T follicular helper cell (primary cell): ENCODE data around the gene HSH2D.
A peak's percentile ranks its signal among the peaks of the same experiment; 100 is the strongest.
"Not testable (repeated sequence)": the region's sequence is repeated elsewhere in the genome, so short reads cannot be mapped to it uniquely, and the experiment has no call there.

Experiments used
- DNase-seq: peaks from one replicate; pipeline ENCODE4 v3.0.0-alpha.2; 2020; ENCODE audit warnings: low read depth

HSH2D gene

DNA sequence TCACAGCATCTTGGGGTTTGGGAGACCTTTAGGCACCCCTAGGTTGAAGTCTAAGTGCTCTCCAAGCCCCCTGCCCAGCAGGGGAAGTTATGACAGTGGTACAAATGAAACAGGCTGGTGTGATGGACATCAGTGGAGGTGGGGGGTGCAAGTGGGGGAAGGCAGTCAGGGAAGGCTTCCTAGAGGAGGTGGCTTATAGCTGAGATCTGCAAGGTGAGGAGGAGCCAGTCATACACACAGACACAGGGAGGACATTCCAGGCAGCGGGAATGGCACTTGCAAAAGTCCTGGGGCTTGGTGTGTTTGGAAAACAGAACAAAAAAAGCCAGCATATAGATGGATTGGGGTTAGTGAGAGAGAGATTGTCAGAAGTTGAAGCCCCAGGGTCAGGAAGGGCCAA is 11.6 kb downstream of the HSH2D start:
- DNase-seq: no peak

DNA sequence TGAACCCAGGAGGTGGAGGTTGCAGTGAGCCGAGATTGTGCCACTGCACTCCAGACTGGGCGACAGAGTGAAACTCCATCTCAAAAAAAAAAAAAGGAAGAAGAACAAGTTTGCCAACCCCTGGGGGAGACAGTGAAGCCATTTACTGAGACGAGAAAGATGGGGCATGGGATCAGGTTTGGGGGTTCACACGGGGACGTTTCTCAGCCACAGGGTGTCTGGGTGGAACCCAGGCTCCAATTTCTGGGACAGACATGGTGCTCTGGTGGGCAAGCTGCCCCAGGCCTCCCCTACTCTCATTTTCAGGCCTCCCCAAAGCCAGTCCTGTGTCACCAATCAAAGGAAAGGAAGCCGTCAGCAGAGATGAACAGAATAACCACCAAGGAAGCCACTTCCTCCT is 13.4 kb downstream of the HSH2D start:
- no peak for DNase-seq

DNA sequence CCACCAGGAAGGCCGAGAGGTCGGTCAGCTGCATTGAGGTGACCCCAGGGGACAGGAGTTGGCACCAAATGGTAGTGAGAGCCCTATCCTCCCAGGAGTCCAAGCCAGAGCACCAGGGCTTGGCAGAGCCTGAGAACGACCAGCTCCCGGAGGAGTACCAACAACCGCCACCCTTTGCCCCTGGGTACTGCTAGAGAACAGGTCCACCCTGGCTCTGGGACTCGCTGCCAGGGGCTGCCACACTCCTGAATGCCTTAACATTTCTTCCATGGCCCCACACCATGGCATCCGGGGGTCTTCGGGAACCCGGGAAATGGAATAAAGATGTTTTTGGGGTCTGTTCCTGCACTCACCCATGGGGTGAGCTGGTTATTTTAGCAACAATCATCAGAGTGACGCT is 14.1 kb downstream of the HSH2D start:
- DNase-seq: no peak

DNA sequence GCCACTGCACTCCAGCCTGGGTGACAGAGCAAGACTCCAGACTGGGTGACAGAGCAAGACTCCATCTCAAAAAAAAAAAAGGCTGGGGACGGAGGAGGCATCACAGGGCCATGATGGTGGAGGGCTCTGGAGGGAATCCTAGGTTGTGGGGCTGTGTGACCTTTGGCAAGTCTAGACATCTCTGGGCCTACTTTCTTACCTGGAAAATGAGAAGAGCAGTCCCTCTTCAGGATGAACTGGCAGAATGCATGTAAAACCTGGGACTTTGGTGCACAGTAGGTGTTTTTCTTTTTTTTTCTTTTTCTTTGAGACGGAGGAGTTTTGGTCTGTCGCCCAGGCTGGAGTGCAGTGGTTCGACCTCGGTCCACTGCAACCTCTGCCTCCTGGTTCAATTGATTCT is 16.2 kb downstream of the HSH2D start:
- DNase-seq: no peak

DNA sequence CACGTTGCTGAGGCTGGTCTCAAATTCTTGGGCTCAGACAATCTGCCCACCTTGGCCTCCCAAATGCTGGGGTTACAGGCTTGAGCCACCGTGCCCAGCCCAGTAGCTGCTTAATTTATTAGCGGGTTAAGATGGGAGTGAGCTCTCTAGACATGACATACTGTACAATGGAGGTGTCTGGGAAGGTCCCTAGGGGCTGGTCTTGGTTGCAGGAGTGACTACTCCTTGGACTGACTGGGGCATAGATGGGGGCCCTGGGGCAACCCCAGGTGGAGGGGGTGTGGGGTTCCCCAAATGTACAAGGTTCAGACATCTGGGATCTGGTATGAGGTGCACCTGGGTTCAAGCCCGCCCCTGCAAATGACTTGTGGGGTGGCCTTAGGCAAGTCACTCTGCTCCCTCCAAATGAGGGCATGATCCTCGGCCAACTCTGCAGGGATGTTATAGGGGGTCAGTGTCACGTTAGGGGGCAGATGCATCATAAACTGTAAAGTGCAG is 17.0 kb downstream of the HSH2D start:
- DNase-seq: no peak

DNA sequence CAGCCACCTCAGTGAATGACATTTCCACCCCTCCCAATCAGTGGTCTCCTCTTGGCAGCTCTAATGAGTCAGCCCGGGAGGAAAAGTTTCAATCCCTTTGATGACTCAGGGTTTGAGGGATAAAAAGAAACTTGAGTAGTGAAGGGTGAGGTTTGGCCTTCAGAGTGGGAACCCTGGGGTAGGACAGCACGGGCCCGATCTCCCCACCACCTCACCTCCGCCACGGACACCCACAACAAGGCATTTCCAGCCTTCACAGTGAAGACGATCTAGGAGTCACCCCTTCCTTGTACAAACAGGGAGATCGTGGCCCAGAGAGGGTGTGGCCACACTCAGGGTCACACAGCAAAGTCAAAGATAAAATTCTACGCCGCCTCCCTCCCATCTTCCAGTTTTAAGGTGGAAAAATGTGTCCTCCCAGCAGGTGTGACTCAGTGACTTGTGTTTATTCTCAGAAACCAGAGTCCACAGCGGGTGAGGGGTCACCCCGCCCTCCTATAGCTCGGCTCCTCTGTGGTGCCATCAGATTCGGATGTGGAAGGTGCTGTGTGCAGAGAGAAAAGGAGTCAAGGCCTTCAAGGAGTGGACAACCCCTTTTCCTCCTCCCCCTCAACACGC is 17.6 kb downstream of the HSH2D start:
- DNase-seq: no peak

DNA sequence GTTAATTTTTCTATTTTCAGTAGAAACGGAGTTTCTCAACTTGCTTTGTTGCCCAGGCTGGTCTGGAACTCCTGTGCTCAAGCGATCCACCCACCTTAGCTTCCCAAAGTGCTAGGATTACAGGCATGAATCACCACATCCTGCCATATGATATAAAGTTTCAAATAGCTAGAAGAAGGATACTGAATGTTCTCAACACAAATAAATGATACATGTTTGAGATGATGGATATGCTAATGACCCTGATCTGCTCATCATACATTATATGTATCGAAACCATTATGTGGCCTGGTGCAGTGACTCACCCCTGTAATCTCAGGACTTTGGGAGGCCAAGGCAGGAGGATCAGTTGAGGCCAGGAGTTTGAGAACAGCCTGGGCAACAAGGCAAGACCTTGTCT is 18.4 kb downstream of the HSH2D start:
- no peak for DNase-seq

DNA sequence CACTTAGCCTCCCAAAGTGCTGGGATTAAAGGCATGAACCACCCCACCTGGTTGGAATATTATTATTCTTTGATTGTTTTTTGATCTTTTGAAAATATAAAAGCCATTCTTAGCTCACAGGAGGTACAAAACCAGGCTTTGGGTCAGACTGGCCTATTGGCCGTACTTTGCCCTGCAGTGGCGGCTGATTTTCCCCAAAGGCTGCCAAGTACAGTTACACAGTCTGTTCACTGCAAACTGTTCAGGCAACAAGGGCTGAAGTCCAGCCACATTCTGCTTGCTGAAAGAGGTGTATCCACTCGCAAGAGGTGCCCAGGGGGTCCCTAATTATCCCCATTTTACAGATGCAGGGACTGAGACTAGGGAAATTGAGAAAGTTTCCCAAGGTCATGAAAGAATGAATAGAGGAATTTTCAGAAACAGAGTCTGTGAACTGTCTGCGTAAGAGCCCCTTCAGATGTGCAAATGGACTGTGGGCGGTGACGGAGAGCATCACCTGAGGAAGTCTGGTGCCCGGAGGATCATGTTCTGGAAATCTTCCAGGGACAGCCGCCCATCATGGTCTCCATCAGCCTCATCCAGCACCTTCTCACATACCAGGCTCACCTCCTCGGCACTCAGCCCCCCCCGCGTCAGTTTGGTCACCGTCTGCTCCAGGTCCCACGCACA is 20.9 kb downstream of the HSH2D start:
- no peak for DNase-seq

DNA sequence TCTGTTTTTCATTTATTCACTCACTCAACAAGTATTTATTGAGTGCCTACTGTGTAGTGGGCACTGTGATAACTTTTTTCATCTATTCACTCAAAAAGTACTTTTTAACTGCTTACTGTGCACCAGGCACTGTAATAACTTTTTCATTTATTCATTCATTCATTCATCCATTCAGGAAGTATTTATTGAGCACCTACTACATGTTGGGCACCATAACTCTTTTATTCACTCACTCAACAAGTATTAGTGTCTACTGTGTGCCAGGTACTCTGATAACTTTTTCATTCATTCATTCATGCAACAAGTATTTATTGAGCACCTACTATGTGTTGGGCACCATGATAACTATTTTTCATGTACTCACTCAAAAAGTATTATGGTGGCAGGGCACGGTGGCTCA is 22.9 kb downstream of the HSH2D start:
- DNase-seq: no peak

DNA sequence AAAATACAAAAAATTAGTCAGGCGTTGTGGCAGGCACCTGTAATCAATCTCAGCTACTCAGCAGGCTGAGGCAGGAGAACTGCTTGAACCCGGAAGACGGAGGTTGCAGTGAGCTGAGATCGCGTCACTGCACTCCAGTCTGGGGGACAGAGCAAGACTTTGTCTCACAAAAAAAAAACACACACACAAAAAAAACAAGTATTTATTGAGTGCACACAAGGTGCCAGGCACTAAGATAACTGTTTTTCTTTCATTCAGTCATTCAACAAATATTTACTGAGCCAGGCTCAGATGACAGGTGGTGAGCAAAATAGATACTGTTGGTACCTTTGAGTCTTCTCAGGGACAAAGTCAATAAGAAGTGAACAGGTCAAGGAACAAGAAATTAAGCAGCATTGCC is 23.6 kb downstream of the HSH2D start:
- DNase-seq: no peak

DNA sequence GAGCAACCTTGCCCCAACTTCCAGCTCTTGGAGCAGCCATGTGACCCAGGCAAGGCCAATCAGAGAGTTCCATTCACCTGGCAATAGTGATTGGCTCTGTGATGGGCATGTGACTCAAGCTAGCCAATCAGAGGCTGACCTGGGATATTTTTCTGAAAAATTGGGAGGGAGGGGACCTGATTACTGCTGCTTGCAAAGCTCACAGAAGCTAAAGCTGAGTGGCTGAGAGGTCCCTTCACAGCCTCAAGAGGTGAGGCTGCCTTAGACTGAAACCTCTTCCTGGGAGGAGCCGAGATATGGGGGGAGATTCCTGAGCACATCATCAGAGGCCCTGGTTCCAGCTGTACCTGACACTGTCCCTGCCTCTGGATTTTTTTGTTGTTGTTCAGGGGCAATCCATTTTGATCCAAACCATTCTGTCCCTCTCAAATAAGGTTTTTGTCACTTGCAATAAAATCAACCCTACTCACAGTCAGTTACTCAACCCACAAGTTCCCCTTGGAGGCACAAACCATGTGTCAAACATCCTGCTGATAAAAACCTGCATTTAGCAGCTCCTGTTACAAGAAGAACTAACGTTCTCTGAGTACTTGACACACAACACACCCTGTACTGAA is 25.1 kb downstream of the HSH2D start:
- DNase-seq: no peak

DNA sequence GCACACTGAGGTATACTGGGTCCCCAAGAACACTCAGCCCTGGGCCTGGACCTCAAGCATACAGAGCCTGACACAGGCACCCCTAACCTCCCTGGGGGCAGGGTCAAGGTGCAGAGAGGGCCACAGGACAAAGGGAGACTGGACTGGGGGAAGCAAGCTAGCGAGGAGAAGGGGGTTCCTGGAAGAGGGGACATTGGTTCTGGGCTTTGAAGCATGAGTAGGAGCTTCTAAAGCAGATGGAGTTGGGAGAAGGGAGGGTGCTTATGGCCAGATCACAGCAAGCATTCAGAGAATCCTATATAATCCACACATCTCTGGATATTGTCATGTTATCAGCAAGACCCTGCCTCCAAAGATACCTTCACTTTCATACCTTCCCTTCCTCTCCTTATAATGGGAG is 26.6 kb downstream of the HSH2D start:
- DNase-seq: no peak

DNA sequence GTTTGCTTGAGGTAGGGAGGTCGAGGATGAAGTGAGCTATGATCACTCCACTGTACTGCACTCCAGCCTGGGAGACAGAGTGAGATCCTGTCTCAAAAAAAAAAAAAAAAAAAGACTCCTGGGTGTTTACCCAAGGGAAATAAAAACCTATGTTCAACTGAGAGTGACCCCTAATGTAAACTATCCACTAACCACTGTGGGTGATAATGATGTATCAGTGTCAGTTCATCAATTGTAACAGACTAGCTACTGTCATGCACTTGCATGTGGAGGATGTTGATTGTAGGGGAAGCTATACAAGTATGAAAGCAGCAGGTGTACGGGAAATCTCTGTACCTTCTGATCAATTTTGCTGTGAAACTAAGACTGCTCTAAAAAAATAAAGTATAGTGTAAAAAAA is 32.5 kb downstream of the HSH2D start:
- no peak for DNase-seq

DNA sequence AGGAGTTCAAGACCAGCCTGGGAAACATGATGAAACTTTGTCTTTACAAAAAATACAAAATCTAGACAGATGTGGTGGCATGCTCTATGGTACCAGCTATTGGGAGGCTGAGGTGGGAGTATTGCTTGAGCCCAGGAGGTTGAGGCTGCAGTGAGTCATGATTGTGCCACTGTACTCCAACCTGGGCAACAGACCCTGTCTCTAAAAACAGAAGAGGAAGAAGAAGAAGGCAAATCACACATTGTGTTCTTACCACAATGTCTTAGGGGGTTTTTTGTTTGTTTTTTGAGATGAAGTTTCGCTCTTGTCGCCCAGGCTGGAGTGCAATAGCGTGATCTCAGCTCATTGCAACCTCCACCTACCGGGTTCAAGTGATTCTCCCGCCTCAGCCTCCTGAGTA is 35.4 kb downstream of the HSH2D start:
- DNase-seq: not testable (repeated sequence)

DNA sequence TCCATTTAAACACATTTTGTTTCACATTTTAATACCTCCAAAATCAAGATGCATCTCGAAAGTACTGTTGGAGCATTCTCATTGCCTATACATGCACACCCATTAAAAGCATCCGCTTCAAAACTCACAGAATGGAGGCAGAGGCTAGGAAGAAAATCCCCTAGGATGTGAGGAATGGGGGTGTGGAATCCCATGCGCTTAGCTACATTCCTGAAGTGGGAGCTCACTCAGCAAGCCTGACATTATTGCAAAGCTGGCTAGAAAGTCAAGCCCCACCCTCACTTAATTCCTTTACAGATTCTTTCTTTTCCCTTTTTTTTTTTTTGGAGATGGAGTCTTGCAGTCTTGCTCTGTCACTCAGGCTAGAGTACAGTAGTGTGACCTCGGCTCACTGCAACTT is 37.1 kb downstream of the HSH2D start:
- no peak for DNase-seq

DNA sequence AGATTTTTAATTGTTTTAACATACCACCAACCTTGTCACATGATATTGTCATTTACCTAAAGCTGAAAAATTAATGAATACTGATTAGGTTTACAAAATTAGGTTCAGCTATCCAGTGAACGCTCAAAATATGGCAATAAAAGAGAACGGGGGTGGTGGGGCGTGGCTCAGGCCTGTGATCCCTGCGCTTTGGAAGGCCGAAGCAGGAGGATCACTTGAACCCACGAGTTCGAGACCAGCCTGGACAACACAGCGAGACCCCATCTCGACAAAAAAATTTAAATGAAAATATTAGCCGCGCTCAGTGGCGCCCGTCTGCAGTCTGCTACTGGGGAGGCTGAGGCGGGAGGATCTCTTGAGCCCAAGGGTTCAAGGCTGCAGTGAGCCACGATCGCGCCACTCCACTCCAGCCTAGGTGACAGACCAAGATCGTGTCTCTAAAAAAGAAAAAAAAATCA is 41.2 kb downstream of the HSH2D start:
- DNase-seq: no peak

DNA sequence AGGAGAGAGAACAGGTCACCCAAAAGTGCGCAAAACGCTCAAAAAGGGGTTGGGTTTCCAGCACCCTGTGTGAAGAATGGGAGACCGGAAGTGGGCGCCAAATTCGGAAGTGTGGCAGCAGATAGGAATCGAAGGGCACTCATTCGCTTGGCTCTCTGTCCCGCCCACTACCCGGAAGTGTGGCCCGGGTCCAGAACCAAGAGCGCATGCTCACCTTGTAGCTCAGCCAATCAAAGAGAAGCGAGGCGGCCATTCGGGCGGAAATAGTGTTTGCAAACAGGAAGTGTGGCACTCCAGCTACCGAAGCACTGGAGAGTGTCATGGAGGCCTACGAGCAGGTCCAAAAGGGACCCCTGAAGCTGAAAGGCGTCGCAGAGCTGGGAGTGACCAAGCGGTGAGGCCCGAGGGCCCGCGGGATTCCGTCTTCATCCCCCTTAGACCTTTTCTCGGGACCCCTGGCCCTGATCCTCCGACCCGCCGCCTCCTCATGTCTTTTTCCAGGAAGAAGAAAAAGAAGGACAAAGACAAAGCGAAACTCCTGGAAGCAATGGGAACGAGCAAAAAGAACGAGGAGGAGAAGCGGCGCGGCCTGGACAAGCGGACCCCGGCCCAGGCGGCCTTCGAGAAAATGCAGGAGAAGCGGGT is 41.8 kb downstream of the HSH2D start, which contains the start of gene FAM32A:
TSS of gene FAM32A (plus strand) at position 288 of the 645 bp plus-strand sequence. CDS start at position 321, 33 bp downstream.
- DNase-seq: peak; percentile 98

DNA sequence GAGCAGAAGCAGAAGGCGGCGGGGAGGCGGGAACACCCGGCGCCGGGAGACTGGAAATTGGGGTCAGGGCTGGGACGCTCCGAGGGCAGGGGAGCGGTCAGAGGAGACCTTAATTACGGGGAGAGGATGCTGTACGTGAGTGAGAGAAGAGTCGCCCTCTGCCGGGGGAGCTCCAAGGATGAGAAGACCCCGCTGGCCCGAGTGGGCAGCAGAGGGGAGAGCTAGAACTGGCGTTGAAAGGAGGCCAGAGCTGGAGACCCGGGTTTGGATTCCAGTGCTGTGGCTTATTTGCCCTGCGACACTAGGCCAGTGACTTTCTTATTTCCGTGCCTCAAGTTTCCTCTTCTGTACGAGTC is 42.3 kb downstream of the HSH2D start:
- DNase-seq: peak; percentile 25

DNA sequence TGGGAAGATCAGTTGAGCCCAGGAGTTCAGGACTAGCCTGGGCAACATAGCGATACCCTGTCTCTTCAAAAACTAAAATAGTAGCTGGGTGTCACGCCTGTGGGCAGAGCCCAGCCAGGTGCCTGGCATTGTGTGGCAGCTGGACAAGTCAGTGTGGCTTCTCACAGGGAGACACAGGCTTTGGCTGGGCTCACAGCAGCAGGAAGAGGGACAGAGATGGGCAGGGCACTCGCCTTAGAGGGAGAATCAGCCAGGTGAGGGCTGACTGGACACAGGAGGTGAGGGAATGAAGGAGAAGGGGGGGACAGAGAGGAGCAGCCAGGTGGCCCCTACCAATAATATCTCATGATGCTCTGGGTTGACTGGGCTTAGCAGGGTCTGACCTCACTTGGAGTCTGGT is 45.0 kb downstream of the HSH2D start:
- no peak for DNase-seq

DNA sequence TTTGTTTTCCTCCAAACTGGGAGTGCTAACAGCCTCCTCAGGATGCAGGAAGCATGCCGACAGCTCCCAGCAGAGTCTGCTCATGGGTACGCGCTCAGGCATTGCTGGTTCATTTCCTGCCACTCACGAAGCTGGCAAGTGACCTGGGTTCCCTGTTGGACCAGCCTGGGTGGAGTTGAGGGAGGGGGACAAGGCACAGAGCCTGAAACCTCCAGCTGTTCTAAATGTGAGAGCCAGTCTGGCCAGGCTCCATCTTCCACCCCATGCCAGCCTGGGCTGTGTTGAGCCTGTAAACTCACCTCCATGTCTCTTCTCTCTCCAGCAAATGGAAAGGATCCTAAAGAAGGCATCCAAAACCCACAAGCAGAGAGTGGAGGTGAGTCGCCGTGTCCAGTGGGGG is 46.7 kb downstream of the HSH2D start:
- no peak for DNase-seq

DNA sequence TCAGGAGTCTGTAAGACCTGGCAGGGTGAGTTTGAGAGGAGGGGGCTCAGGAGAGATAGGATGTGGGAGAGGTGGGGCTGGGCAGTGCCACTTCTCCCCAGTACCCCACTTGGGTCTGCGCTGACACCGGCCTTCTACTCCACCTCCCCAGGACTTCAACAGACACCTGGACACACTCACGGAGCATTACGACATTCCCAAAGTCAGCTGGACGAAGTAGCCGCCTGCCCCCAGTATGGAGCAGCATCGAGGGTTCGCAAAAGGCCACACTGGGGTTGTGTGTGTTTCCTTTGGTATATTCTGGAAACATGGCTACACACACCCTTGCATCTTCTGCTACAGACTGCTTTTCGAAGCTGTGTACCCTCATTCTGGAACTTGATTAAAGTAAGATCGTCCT is 47.3 kb downstream of the HSH2D start:
- DNase-seq: no peak

DNA sequence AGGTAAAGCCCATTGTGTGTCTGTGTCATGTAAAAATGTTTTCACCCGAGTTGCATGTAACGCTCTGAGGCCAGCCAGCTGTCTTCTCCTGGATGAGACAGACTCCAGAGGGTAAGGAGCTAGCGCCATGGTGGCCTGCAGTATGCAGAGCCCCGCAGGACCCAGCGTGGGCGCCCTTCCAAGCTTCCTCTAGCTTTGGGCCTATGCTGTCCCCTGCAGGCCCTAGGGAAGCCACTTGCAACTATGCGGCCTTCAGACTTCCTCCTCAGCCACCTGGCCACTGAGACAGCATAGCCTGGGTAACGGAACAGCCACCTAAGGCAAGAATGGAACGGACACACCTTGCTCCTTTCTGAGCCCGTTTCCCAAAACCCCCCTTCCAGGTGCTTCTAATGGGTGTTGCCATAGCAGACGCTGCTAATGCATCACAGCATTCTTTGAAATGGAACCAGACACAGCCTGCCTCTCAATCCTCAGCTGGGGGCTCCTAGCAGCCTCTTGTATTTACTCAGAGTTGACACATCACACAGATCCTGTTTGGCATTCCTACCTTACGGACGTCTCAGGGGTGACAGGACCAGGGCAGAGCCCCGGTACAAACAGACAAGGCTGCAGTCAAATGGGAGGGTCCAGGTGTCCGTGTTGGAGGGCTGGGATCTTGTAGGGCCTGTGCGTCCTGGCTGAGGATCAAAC is 47.9 kb downstream of the HSH2D start:
- no peak for DNase-seq
